Measurements from ENCODE around the gene HHIPL2.
"Not testable (repeated sequence)": the region's sequence is repeated elsewhere in the genome, so short reads cannot be mapped to it uniquely, and the experiment has no call there.

HHIPL2 gene

GRCh38 chr1:222539951-222540597 lies 7.8 kb downstream of the HHIPL2 start:
- no peak for DNase-seq

GRCh38 chr1:222535455-222535854 lies 12.4 kb downstream of the HHIPL2 start:
- no peak for DNase-seq

- no peak for DNase-seq
These were observed 17.1 kb downstream of the HHIPL2 start for GRCh38 chr1:222530852-222531251.

- DNase-seq: no peak
These were observed 18.0 kb downstream of the HHIPL2 start for GRCh38 chr1:222529916-222530315.

GRCh38 chr1:222529181-222529580 lies 18.7 kb downstream of the HHIPL2 start:
- no peak for DNase-seq

- DNase-seq: no peak
These were observed 22.0 kb downstream of the HHIPL2 start for GRCh38 chr1:222525951-222526350.

GRCh38 chr1:222523852-222524251 lies 24.1 kb downstream of the HHIPL2 start:
- DNase-seq: no peak

GRCh38 chr1:222522105-222522915 lies 25.6 kb downstream of the HHIPL2 start:
- DNase-seq: no peak

GRCh38 chr1:222521299-222522104 lies 26.4 kb downstream of the HHIPL2 start:
- no peak for DNase-seq

- not testable (repeated sequence) for DNase-seq
These were observed 58.4 kb downstream of the HHIPL2 start for GRCh38 chr1:222489496-222489895.

GRCh38 chr1:222487774-222488173 lies 60.1 kb downstream of the HHIPL2 start:
- not testable (repeated sequence) for DNase-seq

- not testable (repeated sequence) for DNase-seq
These were observed 63.9 kb downstream of the HHIPL2 start for GRCh38 chr1:222484005-222484404.

GRCh38 chr1:222479567-222479966 lies 68.3 kb downstream of the HHIPL2 start:
- not testable (repeated sequence) for DNase-seq

GRCh38 chr1:222476436-222476835 lies 71.5 kb downstream of the HHIPL2 start:
- DNase-seq: not testable (repeated sequence)

- DNase-seq: not testable (repeated sequence)
These were observed 74.2 kb downstream of the HHIPL2 start for GRCh38 chr1:222473717-222474116.

GRCh38 chr1:222472776-222473540 lies 74.9 kb downstream of the HHIPL2 start:
- DNase-seq: not testable (repeated sequence)

Data from SW 1271 (cell line).